Measurements from ENCODE around the gene SLC8A1. TPM values are rescaled to one million over a fixed set of nuclear protein-coding genes. Genes with fewer than 3 reads are reported as not detected.

Gene SLC8A1
- total and polyA plus RNA-seq, 2 of the 13 experiments (the other 11 are each of a cell fraction or from before 2014, with no cell fraction given): not detected

DNA sequence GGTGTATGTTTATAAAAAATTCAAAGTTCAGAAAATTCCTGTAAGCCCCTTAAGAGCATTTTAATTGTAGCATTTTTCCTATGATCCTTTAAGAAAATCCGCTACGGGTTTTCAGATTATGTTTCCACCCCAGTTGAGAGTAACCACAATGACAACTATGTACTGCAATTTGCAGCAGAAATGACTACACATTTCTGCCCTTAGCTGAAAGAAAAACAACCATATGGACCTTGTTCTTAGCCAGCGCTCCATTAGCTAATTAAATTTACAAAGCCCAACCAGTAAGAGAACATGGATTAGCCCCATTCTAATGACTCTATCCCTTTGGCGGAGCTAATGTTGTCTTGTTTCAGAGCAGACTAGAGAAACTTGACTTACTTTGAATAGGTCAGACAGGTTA lies 247.6 kb downstream of the SLC8A1 start (continued):
- TF ChIP-seq ZNF883 (CRISPR knock-in tag; IDR thresholded peaks at IDR 0.05; ENCODE audit: not compliant biosample characterization): no peak
- no peak for TF ChIP-seq RBM22 (optimal IDR thresholded peaks at IDR 0.05; ENCODE audit: low read length)
- TF ChIP-seq ZNF3 (CRISPR knock-in tag; IDR thresholded peaks at IDR 0.05): no peak

DNA sequence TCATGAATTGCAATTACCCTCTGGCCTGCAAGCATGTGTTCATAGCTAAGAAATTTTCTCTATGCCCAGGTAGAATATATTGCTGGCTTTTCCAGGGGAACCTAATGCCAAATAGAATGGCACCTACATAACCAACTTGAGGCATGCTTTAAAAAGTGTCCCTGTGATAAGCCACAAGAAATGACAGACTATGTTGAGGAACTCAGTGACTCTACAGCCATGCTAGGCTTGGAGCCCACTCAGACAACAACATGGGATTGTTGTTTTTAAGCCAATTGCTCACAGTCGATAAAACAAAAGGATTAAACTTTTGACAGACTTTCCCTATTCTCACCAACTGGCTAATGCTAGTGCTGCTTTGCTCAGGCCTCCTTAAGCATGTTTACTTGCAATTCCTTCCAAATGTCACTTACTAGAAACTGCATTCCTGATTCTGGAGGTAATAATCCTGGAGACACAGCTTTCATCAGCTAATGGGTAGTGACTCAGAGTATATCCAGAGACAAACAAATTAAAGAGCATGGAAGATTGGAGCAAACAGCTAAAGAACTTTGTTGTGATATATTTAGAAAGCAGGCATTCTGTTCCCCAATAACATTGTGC lies 249.0 kb downstream of the SLC8A1 start:
- H3K4me2 ChIP-seq (ENCODE audit: low read depth, low read length): no peak overlapping the region
- no peak for FAIRE-seq
- DNase-seq (ENCODE audit: low spot score): no peak
- POLR2A ChIA-PET: no interaction called here
- H3K36me3 ChIP-seq (replicated peaks in 1 of 2; ENCODE audit: control insufficient read depth in 1 of 2, insufficient read depth in 2 of 2, low read length in 2 of 2): no peaks in the 10 kb centered on the region
- no peak overlapping the region for H3K9ac ChIP-seq (ENCODE audit: insufficient read depth, low read depth, low read length)
- no peak for ATAC-seq
- H3K4me3 ChIP-seq (replicated peaks in 1 of 3; ENCODE audit: insufficient read depth in 1 of 3, low read depth in 2 of 3, low read length in 3 of 3): no peak overlapping the region
- no peaks in the 10 kb centered on the region for H3K79me2 ChIP-seq (ENCODE audit: insufficient read depth, low read length)
- TF ChIP-seq RXRB (CRISPR knock-in tag; IDR thresholded peaks at IDR 0.05; ENCODE audit: borderline replicate concordance) (no peak), YEATS2 (CRISPR knock-in tag; IDR thresholded peaks at IDR 0.05; ENCODE audit: borderline replicate concordance) (no peak), FOXC1 (CRISPR knock-in tag; IDR thresholded peaks at IDR 0.05; ENCODE audit: borderline replicate concordance) (no peak), MAFF (IDR thresholded peaks at IDR 0.05; ENCODE audit: low read depth, low read length) (no peak), ZNF773 (CRISPR knock-in tag; IDR thresholded peaks at IDR 0.05; ENCODE audit: borderline replicate concordance) (no peak), HMGXB4 (CRISPR knock-in tag; IDR thresholded peaks at IDR 0.05; ENCODE audit: borderline replicate concordance in 1 of 2, low read depth in 1 of 2) (no peak), FOXK2 (IDR thresholded peaks at IDR 0.05) (no peak), SCMH1 (CRISPR knock-in tag; IDR thresholded peaks at IDR 0.05; ENCODE audit: borderline replicate concordance) (no peak), ZNF230 (CRISPR knock-in tag; IDR thresholded peaks at IDR 0.05) (no peak), MIER2 (CRISPR knock-in tag; IDR thresholded peaks at IDR 0.05) (no peak), ZNF550 (CRISPR knock-in tag; IDR thresholded peaks at IDR 0.05; ENCODE audit: borderline replicate concordance) (no peak), CBX5 (CRISPR knock-in tag; IDR thresholded peaks at IDR 0.05; ENCODE audit: borderline replicate concordance) (no peak)
- TF ChIP-seq, protein P1, sequence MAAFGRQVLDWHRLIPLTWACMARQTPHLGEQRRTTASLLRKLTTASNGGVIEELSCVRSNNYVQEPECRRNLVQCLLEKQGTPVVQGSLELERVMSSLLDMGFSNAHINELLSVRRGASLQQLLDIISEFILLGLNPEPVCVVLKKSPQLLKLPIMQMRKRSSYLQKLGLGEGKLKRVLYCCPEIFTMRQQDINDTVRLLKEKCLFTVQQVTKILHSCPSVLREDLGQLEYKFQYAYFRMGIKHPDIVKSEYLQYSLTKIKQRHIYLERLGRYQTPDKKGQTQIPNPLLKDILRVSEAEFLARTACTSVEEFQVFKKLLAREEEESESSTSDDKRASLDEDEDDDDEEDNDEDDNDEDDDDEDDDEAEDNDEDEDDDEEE (CRISPR knock-in tag; IDR thresholded peaks at IDR 0.05): no peak
- no peak overlapping the region for H2AFZ ChIP-seq (ENCODE audit: low read length)
- H3K9me3 ChIP-seq (ENCODE audit: low read length): no peaks in the 10 kb centered on the region
- no peaks in the 10 kb centered on the region for H3K4me1 ChIP-seq (ENCODE audit: insufficient read depth, low read length)
- CTCF ChIA-PET (ENCODE audit: low intra/inter-chr PET ratio, low total read pairs): no interaction called here
- H3K27ac ChIP-seq (ENCODE audit: extremely low read length, insufficient read depth, low read length): no peak overlapping the region
- no peaks in the 10 kb centered on the region for H4K20me1 ChIP-seq (ENCODE audit: insufficient read depth, low read length)
- intact Hi-C loops (cut with micrococcal nuclease; ENCODE audit: unreplicated experiment): no loop called here
- no peaks in the 10 kb centered on the region for H3K27me3 ChIP-seq (ENCODE audit: control insufficient read depth in 1 of 2, insufficient read depth in 2 of 2, low read length in 2 of 2)
- in situ Hi-C loops (cut with HindIII; ENCODE audit: extremely low pct_ligation_motif_present, low pct_unique_long_range_greater_than_20kb): no loop called here
- whole genome bisulfite sequencing (ENCODE audit: low lambda C conversion rate): 13% methylated on average over 1 of the region's 1 CpG
- no TSS peak for BruUV-seq (replicated peaks)
